GM18517 (cell line): Measurements from ENCODE around the gene CDX2.
"Not testable (repeated sequence)": the region's sequence is repeated elsewhere in the genome, so short reads cannot be mapped to it uniquely, and the experiment has no call there.

Experiments used
- ATAC-seq: cut with Tn5 transposase; IDR thresholded peaks from one replicate; pipeline ENCODE4 v1.9.1; 2021; ENCODE audit warnings: mild to moderate bottlenecking, moderate library complexity; ENCODE audit not compliant: unreplicated experiment

Gene CDX2, protein sequence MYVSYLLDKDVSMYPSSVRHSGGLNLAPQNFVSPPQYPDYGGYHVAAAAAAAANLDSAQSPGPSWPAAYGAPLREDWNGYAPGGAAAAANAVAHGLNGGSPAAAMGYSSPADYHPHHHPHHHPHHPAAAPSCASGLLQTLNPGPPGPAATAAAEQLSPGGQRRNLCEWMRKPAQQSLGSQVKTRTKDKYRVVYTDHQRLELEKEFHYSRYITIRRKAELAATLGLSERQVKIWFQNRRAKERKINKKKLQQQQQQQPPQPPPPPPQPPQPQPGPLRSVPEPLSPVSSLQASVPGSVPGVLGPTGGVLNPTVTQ

DNA sequence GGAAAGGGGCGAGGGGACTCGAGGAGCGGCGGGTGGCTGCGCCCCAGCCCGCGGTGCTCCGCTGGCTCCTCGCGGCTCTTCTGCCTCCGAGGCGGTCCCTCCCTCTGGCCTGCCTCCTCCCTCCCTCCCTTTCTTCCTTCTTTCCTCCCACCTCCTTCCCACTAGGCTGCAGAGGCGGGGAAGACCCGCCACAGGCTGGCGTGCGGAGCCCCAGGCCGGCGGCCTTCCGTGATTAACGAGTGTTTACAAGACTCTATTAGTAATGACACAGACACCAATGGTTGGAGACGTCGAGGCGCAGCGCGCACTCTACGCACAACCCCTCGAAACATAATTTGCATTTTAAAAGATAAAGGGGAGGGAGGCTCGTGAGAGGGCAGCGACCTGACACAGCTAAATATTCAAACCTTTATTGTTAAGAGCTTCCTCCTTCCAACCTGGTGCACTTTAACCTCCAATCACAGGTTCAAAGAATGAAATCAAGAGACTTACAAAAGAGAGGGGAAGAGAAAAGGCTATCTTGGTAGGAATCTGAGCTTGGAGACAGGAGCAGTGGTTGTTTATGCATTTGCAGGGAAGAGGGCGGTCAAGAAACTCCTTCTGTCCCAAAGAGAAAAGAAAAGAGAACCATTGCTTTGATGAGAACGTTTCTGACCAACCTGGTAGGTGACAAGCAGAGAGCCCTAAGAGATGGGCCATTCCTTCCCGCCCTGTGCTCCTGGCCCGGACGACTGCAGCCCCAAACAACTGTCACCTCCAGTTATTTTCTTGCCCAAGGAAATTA lies at the start of gene CDX2:
Gene CDX2 (minus strand): TSS at position 234 of the 784 bp plus-strand sequence. CDS start 309 bp downstream, outside the sequence.
- ATAC-seq = no peak

DNA sequence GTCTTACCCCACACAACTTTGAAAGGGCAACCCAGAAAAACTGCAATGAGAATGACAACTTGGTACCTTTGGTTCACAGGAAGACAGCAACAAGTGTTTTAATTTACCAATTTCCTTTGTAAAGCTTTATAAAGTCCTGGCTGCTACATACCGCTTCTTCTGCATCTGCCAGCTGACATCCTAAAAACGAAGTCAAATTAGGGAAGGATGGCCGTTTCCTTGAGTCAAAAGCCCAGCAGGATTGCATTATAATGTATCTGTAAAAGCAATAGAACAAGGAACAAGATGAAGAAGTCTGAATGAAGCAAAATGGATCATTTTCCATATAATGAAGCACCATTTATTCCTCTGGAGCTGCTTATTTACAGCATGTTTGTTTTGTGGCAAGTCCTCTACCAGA lies 45.2 kb upstream of the CDX2 start:
- no peak for ATAC-seq

DNA sequence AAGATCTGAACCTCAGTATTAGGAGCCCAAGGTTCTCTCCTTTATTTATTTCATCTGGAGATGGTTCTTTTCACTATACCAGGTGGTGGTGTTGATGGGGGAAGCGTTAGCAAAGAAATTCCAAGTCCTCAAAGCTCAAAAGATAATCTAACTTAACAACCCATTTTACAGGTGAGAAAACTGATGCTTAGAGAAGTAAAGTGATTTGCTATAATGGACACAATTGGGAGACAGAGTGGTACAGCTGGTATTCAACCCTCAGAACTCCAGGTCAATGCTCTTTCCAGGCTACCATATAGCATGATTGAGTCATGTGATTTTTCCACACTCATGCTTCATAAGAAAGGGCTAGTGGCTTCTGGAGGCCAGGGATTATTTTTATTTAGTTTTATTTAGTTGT lies 44.4 kb upstream of the CDX2 start:
- ATAC-seq = no peak

DNA sequence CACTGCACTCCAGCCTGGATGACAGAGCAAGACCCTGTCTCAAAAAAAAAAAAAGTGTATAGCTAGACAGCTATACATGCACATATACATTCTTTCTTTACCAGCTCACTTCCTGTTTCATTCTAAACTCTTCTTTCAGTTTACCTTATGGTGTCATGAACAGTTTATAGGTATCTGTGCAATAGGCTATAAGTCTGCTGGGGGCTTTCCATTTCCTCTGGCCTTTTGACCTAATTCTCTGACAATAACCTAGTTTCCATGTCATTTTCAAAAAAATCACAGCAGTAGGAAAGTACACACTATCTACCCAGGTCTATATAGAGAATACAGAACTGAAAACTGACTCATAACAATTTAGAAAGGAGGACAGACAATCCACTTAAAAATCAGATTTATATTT lies 43.8 kb upstream of the CDX2 start:
- ATAC-seq = peak; percentile 98

DNA sequence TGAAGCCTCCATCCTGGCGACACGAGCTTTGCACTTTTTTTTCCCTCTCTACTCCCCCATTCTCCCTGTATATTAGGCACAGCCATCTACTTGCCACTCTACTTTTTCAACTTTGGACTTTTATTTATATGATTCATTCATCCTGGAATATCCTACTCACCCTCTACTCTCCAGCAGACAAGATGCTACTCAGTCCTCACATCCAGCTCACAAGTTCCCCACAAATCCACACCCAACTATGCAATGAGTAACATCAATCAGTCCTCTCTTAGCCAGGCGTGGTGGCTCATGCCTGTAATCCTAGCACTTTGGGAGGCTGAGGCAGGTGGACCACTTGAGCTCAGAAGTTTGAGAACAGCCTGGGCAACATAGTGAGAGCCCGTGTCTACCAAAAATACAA lies 43.3 kb upstream of the CDX2 start:
- ATAC-seq = no peak

DNA sequence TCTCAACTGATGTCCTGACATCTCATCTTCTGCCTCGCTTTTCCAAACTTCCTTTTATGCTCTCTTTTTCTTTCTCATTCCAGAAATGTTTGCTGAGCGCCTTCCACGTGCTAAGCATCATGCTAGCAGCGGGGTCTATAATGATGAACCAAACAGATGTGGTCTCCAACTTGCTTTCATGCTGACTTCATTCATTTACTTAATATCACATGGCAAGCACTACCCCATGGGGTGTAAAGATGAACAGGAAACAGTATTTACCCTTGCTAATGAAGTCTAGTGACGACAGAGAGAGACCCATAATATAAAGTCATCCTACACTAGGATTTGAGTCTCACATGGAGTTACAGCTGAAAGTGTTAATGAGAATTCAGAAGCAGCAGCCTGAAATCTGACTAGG lies 40.9 kb upstream of the CDX2 start:
- no peak for ATAC-seq

DNA sequence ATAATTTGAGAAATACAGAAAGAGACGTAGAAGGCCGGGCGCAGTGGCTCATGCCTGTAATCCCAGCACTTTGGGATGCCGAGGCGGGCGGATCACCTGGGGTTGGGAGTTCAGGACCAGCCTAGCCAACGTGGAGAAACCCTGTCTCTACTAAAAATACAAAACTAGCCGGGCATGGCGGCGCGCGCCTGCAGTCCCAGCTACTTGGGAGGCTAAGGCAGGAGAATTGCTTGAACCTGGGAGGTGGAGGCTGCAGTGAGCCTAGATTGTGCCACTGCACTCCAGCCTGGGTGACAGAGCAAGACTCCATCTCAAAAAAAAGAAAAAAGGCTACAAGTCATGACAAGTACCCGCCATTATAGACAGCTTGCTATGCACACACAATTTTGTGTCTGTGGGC lies 35.9 kb upstream of the CDX2 start:
- not testable (repeated sequence) for ATAC-seq

DNA sequence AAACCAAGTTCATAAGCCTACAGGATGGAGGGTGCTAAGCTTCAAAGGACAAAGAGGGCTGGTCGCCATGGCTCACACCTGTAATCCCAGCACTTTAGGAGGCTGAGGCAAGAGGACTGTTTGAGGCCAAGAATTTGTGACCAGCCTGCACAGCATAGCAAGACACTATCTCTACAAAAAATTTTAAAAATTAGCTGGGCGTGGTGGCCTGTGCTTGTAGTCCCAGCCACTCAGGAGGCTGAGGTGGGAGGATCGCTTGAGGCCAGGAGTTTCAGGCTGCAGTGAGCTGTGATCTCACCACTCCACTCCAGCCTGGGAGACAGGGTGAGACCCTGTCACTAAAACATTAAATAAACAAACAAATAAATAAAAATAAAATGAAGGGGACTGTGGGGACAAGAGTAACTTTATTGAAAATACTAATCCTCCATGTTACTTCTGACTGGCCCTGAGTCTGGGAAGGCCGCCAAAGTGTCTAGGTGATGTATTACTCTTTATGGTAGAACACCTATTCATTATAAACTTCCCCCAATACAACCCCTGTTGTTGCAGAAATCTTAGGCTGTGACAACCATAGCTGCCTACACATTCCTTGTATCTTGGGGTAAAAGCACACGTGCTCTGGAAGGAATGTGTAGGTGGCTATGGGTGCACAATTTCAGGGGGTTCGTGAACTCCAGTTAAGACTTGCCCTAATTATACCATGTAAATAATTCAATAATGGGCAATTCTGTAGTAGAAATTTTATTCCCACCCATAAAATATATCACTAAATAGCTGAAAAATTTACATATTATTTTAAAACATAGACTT lies 34.0 kb upstream of the CDX2 start:
- no peak for ATAC-seq

DNA sequence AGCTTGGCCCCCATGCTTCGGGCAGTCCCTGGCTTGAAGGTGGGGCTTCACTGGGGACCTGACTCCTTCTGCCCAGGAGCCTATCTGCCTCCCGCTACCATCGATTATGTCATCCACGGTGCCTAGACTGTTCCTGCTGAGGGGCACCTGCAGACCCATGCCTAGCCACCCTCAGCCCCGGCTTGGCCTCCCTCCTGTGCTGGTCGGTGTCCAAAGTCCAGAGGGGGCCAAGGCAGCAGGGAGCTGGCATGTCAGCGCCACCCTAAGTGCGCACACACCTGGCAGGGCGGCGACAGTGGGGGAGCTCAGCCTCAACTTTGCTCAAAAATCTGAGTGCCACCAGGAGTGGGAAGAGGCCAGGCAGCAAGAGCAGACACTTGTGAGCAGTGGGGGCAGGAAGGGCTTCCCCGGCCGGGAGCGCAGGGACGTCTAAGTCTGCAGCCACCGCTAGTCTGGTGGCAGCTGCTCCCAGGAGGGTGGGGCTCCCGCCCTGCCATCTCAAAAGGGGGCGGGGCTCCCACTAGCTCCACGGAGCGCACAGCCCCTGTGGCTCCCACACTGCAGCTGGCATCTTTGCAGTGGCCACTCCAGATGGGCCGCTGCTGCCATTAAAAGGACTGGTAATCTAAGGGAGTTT lies 32.8 kb upstream of the CDX2 start:
- ATAC-seq = no peak

DNA sequence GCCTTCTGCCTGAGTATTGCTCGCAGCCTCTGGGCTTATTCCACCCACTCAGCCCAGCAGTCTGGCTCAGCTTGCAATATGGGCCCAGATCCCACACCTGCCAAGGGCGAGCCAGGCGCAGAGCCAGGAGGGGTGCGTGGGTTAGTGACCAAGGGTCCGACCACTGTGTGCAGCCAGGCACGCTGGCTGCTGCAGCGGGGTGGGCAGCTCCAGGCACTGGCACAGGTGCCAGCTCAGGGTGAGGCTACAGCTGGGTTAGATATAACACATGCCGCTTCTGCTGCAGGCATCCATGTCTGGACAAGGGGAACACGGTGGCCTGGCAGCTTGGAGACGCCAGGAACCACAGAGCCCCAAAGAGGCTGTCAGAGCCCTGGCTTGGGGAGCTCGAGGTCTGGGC lies 31.9 kb upstream of the CDX2 start:
- ATAC-seq = no peak

DNA sequence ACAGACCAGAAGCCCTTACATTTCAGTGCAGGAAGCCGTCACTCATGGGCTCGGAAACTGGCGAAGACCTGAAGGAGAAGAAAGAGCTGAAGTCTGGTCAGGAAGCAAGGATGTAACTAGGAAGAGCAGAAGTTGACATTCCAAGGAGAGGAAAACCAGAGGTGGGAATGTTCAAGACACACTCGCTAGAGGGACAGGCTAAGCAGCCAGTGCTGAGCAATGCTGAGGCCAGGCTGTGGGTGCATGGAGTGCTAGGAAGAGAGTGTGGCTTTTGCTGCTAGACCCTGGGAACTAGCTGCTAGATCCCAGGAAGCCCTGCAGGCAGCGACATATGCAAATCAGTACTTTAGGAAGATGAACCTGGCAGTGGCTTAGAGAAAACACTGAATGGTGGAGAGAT lies 31.5 kb upstream of the CDX2 start:
- no peak for ATAC-seq

DNA sequence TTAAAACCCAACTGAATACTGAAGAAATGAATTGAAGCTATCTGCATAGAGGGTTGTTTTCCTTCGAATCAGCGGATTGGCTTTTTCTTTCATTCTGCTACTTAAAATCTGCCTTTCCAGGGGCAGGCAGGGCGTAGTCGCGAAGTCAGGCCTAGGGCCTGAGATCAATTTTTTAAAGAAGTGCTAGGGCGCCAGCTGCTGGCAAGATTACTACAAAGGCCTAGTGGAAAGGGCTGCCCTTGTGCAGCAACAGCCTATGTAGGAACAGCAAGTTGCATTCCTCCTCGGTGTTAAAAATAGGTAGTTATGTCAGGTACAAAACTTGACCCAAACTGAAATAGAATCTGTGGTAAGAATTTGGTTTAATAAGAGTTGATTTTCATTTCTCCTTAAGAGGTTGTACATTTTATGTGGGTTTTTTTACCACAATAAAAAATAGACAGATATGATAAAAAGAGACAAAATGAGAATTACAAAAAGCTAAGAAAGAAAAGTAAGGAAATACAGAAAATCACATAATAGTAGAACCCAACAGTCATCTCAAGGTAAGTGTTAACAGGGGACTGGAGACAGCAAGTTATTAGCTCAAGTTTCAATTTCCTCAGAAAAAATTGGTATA lies 28.9 kb upstream of the CDX2 start:
- ATAC-seq = no peak

DNA sequence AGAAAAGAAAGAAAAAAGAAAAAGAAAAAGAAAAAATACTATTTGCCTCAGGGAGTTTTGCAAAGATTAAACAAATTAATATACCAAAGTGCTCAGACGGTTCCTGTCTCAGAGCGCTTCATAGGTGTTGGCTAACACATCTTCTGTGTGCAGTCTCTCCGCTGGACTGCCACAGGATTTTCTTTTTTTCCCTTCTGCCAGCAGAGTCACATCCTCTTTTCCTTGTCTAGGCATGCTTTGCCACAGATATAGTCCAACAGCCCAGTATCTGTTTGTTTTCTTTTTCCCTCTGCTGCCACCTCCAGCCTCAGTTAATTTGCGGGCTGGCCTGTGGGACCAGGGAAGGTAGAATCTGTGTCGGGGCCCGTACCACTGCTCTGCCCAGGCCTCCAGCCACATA lies 22.8 kb upstream of the CDX2 start:
- no peak for ATAC-seq

DNA sequence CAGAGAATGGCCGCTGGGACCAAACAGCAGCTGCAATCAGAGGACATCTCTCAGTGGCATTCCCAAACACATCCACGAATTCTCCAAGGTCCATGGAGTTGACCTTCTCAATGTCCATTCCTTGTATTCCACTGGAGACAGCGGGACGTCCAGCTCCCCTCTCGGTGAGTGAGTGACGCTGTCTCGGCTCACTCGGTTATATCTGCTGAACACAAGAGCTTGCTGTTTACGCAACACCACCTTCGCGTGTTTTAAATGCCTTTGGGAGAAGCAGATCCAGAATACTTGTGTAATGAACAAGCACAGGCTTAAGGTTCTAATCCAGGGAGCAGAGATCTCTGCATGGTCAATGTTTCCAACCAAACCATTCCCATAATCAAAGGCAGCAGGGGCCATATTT lies 19.4 kb upstream of the CDX2 start, which contains the start of gene URAD:
Gene URAD (minus strand): TSS at position 174 of the 400 bp plus-strand sequence. CDS start 56 bp downstream, at position 118.
- ATAC-seq = no peak

DNA sequence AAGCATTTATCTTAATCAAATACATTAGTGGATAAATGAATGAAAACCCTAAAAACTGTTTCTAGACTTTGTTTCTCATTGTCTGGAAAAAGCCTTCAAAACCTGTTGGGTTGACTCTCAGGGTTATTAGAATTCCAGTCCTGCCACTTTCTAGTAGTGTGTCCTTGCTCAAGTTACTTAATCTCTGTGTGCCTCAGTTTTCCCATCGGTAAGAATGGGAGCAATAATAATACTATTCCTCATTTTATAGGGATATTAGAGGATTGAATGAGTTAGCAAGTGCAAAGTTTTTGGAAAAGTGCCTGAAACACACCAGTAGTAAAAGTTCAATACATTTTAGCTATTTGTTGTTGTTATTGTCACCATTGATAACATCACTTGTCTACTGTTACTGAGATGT lies 16.5 kb upstream of the CDX2 start:
- ATAC-seq = no peak

DNA sequence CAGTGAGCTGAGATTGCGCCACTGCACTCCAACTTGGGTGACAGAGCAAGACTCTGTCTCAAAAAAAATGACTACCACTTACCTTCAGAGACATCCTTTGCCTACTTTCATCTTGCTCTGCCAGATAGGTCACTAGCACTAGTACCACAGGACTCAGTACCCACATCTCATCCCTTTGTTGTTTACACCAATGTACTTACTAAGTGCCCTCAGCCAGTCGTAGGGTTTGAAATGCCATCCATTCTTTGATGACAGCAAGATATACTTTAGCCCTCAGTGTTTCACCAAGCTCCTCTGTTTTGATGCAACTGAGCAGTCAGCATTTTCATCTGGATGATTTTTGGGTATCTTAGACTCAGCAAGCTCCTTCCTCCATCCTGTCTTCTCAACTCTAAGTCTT lies 13.2 kb upstream of the CDX2 start:
- no peak for ATAC-seq

DNA sequence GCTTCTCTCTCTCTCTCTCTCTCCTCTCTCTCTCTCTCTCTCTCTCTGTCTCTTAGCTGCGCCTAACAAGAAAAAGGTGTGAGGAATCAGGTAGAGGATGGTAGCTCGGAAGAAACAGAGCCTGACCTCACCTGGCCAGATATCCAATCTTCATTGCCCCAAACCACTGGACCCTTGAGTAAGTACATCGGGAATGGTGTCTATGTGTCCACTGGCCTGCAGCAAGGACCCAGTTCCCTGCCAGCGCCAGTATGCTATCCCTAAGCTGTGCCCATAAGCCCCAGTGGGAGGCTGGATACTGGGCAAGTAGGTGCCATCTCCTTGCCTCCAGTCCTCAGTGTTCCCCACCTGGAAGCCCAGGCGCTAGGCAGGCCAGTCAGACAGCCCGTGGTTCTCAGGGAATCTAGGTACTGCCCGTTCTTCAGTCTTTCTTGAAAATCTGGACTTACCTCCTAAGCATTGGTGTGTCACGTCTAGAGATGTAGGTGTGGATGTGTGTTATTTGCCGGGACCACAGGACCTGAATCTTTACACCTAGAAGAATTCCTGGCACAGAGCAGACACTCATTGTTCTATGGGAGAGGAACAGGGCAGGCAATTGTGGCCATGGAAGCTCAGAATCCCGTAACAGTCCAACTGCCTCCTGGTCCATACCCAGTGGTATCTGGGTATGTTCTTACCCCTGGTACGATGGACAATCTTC lies 12.0 kb upstream of the CDX2 start:
- ATAC-seq = no peak

DNA sequence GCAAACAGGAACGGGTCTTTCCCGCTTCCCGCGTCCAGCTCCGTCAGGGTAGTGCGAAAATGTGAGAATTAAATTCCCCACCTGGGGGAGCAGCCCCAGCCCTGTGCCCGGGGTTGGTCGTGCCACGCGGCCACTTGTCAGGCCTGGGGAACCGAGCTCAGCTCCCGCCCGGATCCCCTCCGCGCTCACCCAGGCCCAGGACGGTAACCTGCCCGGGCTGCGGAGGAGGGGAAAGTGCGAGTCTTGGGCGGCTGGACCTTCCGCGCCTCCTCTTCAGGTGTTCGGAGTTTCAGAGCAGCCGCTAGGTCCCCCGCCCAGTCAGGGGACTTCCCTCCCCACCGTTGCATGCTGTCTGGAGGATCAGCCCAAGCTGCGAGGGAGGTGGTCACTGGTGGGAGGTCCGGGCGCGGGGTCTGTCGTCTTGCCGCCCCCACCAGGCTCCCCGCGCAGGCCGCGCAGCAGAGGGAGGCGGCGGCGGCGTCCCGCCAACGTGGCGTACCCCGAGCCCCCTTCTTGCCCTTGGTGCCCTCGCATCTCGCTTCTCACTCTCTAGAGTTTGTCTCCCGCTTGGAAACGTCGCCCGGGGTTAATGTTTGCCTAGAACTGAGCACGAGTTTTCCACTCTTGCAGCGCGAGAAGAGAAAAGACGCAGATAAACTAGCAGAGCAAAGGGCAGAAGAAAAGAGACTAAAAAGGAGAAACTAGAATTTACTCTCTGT lies 11.3 kb upstream of the CDX2 start:
- no peak for ATAC-seq

DNA sequence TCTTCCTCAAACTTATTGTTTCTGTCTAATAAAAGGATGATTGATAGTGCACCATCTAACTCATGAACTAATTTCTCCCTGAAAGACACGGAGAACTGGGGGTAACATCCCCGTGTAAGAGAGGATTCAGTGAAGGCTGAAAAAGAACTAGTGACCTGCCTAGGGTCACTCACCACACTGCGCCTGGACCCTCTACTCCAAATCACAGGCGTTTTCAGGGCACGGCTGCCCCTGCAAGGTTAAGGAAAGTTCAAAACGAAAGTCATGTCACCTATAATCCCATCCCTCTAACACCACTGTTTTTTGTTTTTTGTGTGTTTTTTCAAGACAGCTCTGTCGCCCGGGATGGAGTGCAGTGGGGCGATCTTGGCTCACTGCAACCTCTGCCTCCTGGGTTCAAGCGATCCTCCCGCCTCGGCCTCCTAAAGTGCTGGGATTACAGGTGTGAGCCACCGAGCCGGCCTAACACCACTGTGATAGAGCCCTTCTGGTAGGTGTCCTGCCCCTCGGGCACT lies 10.7 kb upstream of the CDX2 start:
- no peak for ATAC-seq
